HEK293 (cell line): Measurements from ENCODE around the gene INSRR.

Experiments used
- CTCF ChIA-PET: fragments of 350-600 bp; formaldehyde crosslinking; extraction: SDS; loops from one replicate; lab custom pipeline; 2021; ENCODE audit warnings: antibody characterized with exemption; lab: Yijun Ruan, JAX
- POLR2A ChIA-PET: fragments of 300-600 bp; formaldehyde crosslinking; extraction: SDS; loops from one replicate; lab custom pipeline; 2020; ENCODE audit warnings: antibody characterized with exemption, inconsistent platforms; lab: Yijun Ruan, JAX
- H3K27ac ChIP-seq: fragments of 200-500 bp; sonication (Bioruptor generic); 2 replicates; pipeline ENCODE4 v1.5.1; 2014; ENCODE audit warnings: low read depth, low read length, control low read depth, inconsistent platforms; ENCODE audit errors: extremely low read depth
- H3K36me3 ChIP-seq, 2 experiments: fragments of 200-500 bp in 1 of 2; sonication (Bioruptor generic) in 1 of 2; 1 replicate in 1 of 2; 2 replicates in 1 of 2; pipeline ENCODE4 v1.5.1; 2014 to 2017; ENCODE audit warnings: inconsistent platforms in 2 of 2, low read length in 2 of 2; ENCODE audit not compliant: control insufficient read depth in 2 of 2, insufficient read depth in 1 of 2
- H3K4me1 ChIP-seq: fragments of 200-500 bp; sonication (Bioruptor generic); 2 replicates; pipeline ENCODE4 v1.5.1; 2014; ENCODE audit warnings: mild to moderate bottlenecking, low read length, inconsistent platforms; ENCODE audit not compliant: control insufficient read depth, insufficient read depth
- H3K4me3 ChIP-seq: 2 replicates; pipeline ENCODE4 v1.5.1; 2011; ENCODE audit warnings: low read depth, mild to moderate bottlenecking, control low read depth, low read length, moderate library complexity
- H3K9me3 ChIP-seq: fragments of 200-500 bp; sonication (Bioruptor generic); 2 replicates; pipeline ENCODE4 v1.5.1; 2014; ENCODE audit warnings: low read depth, low read length, inconsistent platforms; ENCODE audit not compliant: control insufficient read depth, insufficient read depth
- EGR2 ChIP-seq: fragments of 450-650 bp; formaldehyde crosslinking; IDR thresholded peaks from 2 replicates; pipeline ENCODE4 v1.5.1; 2016; ENCODE audit warnings: low read depth, missing biosample characterization, missing genetic modification characterization
- GLIS2 ChIP-seq: fragments of 450-650 bp; formaldehyde crosslinking; IDR thresholded peaks from 2 replicates; pipeline ENCODE4 v1.5.1; 2016; ENCODE audit warnings: missing biosample characterization, missing genetic modification characterization
- HOXC10 ChIP-seq: sonication (generic); formaldehyde crosslinking; IDR thresholded peaks from 2 replicates; pipeline ENCODE4 v1.8.1; 2023; ENCODE audit warnings: mild to moderate bottlenecking, missing genetic modification reagents
- PRDM1 ChIP-seq: fragments of 450-650 bp; formaldehyde crosslinking; IDR thresholded peaks from 2 replicates; pipeline ENCODE4; 2016; ENCODE audit warnings: missing biosample characterization, missing genetic modification characterization
- SP2 ChIP-seq: fragments of 450-650 bp; formaldehyde crosslinking; IDR thresholded peaks from 2 replicates; pipeline ENCODE4 v1.5.1; 2016; ENCODE audit warnings: missing biosample characterization, missing genetic modification characterization
- ZBTB17 ChIP-seq: fragments of 450-650 bp; formaldehyde crosslinking; IDR thresholded peaks from 2 replicates; pipeline ENCODE4 v1.5.1; 2016; ENCODE audit warnings: missing biosample characterization, missing genetic modification characterization
- ZBTB21 ChIP-seq: fragments of 450-650 bp; formaldehyde crosslinking; IDR thresholded peaks from 2 replicates; pipeline ENCODE4 v1.5.1; 2017; ENCODE audit warnings: missing biosample characterization, missing genetic modification characterization
- ZFHX2 ChIP-seq: fragments of 450-650 bp; formaldehyde crosslinking; conservative IDR thresholded peaks from 2 replicates; pipeline ENCODE4 v1.5.1; 2016; ENCODE audit warnings: missing biosample characterization, missing genetic modification characterization
- ZFP37 ChIP-seq: fragments of 450-650 bp; formaldehyde crosslinking; IDR thresholded peaks from 2 replicates; pipeline ENCODE4 v1.5.1; 2016; ENCODE audit warnings: missing biosample characterization, missing genetic modification characterization
- ZIC2 ChIP-seq: fragments of 450-650 bp; formaldehyde crosslinking; IDR thresholded peaks from 2 replicates; pipeline ENCODE4 v1.5.1; 2016; ENCODE audit warnings: missing biosample characterization, missing genetic modification characterization
- ZNF274 ChIP-seq, 2 experiments: fragments of 200-500 bp in 1 of 2; fragments of 450-650 bp in 1 of 2; sonication (Bioruptor generic) in 1 of 2; formaldehyde crosslinking in 1 of 2; IDR thresholded peaks; 2 replicates each; pipeline versions ENCODE4 v1.5.1 to v1.6.1; 2014 to 2016; ENCODE audit warnings: borderline replicate concordance in 1 of 2, inconsistent platforms in 1 of 2, low read length in 1 of 2, missing biosample characterization in 1 of 2, missing genetic modification characterization in 1 of 2
- ZNF280D ChIP-seq: fragments of 450-650 bp; formaldehyde crosslinking; IDR thresholded peaks from 2 replicates; pipeline ENCODE4 v1.5.1; 2016; ENCODE audit warnings: missing biosample characterization, missing genetic modification characterization
- ZNF302 ChIP-seq: fragments of 450-650 bp; formaldehyde crosslinking; IDR thresholded peaks from 2 replicates; pipeline ENCODE4 v1.5.1; 2016; ENCODE audit warnings: missing biosample characterization, missing genetic modification characterization, low read depth
- ZNF354C ChIP-seq: fragments of 450-650 bp; formaldehyde crosslinking; IDR thresholded peaks from 2 replicates; pipeline ENCODE4 v1.5.1; 2016; ENCODE audit warnings: missing biosample characterization, missing genetic modification characterization, low read depth, borderline replicate concordance
- ZNF391 ChIP-seq: fragments of 450-650 bp; formaldehyde crosslinking; IDR thresholded peaks from 2 replicates; pipeline ENCODE4 v1.5.1; 2016; ENCODE audit warnings: low read depth, missing biosample characterization, missing genetic modification characterization, borderline replicate concordance
- ZNF398 ChIP-seq: fragments of 450-650 bp; formaldehyde crosslinking; IDR thresholded peaks from 2 replicates; pipeline ENCODE4 v1.5.1; 2017; ENCODE audit warnings: missing biosample characterization, missing genetic modification characterization
- ZNF473 ChIP-seq: fragments of 450-650 bp; formaldehyde crosslinking; IDR thresholded peaks from 2 replicates; pipeline ENCODE4 v1.5.1; 2017; ENCODE audit warnings: missing biosample characterization, missing genetic modification characterization
- ZNF48 ChIP-seq: fragments of 450-650 bp; formaldehyde crosslinking; IDR thresholded peaks from 2 replicates; pipeline ENCODE4 v1.5.1; 2016; ENCODE audit warnings: missing biosample characterization, missing genetic modification characterization
- ZNF596 ChIP-seq: fragments of 450-650 bp; IDR thresholded peaks from 2 replicates; pipeline ENCODE4 v1.5.0; 2018; ENCODE audit warnings: missing biosample characterization, mild to moderate bottlenecking, missing genetic modification characterization, moderate library complexity
- ZNF624 ChIP-seq: fragments of 450-650 bp; formaldehyde crosslinking; IDR thresholded peaks from 2 replicates; pipeline ENCODE4 v1.5.1; 2017; ENCODE audit warnings: missing biosample characterization, missing genetic modification characterization
- ZNF629 ChIP-seq: fragments of 450-650 bp; formaldehyde crosslinking; IDR thresholded peaks from 2 replicates; pipeline ENCODE4 v1.5.1; 2017; ENCODE audit warnings: missing biosample characterization, missing genetic modification characterization
- ZNF670 ChIP-seq: fragments of 450-650 bp; formaldehyde crosslinking; IDR thresholded peaks from 2 replicates; pipeline ENCODE4 v1.5.1; 2016; ENCODE audit warnings: missing biosample characterization, missing genetic modification characterization, low read depth
- ZSCAN16 ChIP-seq: fragments of 450-650 bp; formaldehyde crosslinking; IDR thresholded peaks from 2 replicates; pipeline ENCODE4 v1.5.1; 2016; ENCODE audit warnings: missing biosample characterization, missing genetic modification characterization
- TF ChIP-seq, protein P1 (sequence below): fragments of 450-650 bp; formaldehyde crosslinking; IDR thresholded peaks from 2 replicates; pipeline ENCODE4 v1.5.1; 2016; ENCODE audit warnings: missing biosample characterization, missing genetic modification characterization

INSRR gene

GRCh38 chr1:156816561-156817328, 42.2 kb downstream of the INSRR start, which contains the start of gene SH2D2A (continued):
- TF ChIP-seq ZNF280D (tag by site-specific recombination), result no peak
- TF ChIP-seq ZNF629 (tag by site-specific recombination), result peak; percentile 92
- 0 out of 2 replicates have a peak, but pooled peaks have one; percentile 28 for TF ChIP-seq ZNF398
- peak; percentile 29; the same call in 1 of the 2 replicates for TF ChIP-seq ZFHX2 (tag by site-specific recombination)
- TF ChIP-seq ZNF473 (tag by site-specific recombination), result no peak
- 0 out of 2 replicates have a peak, but pooled peaks have one; percentile 57 for TF ChIP-seq PRDM1
- TF ChIP-seq ZNF354C (tag by site-specific recombination), result no peak
- TF ChIP-seq HOXC10 (CRISPR knock-in tag), result no peak
- peak; percentile 84 for TF ChIP-seq ZNF596
- peak; percentile 41; the same call in 1 of the 2 replicates for TF ChIP-seq EGR2 (tag by site-specific recombination)
- 0 out of 2 replicates have a peak, but pooled peaks have one; percentile 25 for TF ChIP-seq GLIS2
- 0 out of 2 replicates have a peak, but pooled peaks have one; percentile 29 for TF ChIP-seq ZBTB17 (tag by site-specific recombination)
- TF ChIP-seq ZBTB21, result peak; percentile 81
- TF ChIP-seq ZNF624, result no peak
- no peak for TF ChIP-seq ZNF302 (tag by site-specific recombination)
- TF ChIP-seq ZIC2 (tag by site-specific recombination), result peak; percentile 27; the same call in 1 of the 2 replicates
- TF ChIP-seq ZNF391 (tag by site-specific recombination), result no peak
- peak; percentile 26; the same call in 1 of the 2 replicates for TF ChIP-seq SP2 (tag by site-specific recombination)
- TF ChIP-seq, protein P1, sequence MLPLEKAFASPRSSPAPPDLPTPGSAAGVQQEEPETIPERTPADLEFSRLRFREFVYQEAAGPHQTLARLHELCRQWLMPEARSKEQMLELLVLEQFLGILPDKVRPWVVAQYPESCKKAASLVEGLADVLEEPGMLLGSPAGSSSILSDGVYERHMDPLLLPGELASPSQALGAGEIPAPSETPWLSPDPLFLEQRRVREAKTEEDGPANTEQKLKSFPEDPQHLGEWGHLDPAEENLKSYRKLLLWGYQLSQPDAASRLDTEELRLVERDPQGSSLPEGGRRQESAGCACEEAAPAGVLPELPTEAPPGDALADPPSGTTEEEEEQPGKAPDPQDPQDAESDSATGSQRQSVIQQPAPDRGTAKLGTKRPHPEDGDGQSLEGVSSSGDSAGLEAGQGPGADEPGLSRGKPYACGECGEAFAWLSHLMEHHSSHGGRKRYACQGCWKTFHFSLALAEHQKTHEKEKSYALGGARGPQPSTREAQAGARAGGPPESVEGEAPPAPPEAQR (tag by site-specific recombination), result no peak
- TF ChIP-seq ZNF48, result no peak

DNA sequence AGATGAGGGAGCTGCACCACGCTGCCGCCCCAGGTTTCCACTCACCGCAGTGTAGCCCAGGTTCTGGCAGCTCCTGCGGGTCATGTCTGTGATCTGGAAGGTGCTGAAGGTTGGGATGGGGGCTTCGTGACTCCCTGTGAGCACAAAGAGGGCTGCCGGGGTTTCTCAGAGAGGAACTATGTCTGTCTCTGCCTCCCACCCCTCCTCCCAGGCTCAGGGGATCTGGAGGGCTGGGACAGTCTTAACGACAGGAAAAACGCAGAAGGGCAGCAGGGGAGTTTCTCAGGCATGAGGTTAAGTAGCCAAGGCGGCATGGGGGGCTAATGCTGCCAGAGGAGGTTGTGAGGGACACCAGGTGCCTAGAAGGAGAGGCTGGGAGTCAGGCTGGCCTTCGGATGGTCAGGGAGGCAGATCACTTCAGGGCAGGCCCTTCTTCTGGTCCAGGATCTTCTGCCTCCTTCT, 42.9 kb downstream of the INSRR start:
- H3K36me3 ChIP-seq, result no peaks in the 10 kb centered on the region
- CTCF ChIA-PET, result interaction anchor here (0.7 to 1.5 kb wide), 3 partner anchors 21 to 43 kb away, joined by 3 to 9 read pairs (median 4); no protein-coding TSS in a partner anchor
- H3K27ac ChIP-seq, result no peak overlapping the region
- POLR2A ChIA-PET, result no interaction called here
- no peak overlapping the region for H3K4me3 ChIP-seq
- TF ChIP-seq ZNF274 (IDR thresholded peaks at IDR 0.05; ENCODE audit: low read length), result no peak
- no peak for TF ChIP-seq ZNF274 (tag by site-specific recombination; IDR thresholded peaks at IDR 0.05; ENCODE audit: borderline replicate concordance)
- TF ChIP-seq ZNF670, result no peak
- TF ChIP-seq ZSCAN16, result no peak
- TF ChIP-seq ZFP37, result no peak
- no peaks in the 10 kb centered on the region for H3K9me3 ChIP-seq
- H3K4me1 ChIP-seq, result no peaks in the 10 kb centered on the region
